HG02938 (cell line): ENCODE results near the gene F9.
"Not testable (repeated sequence)": the region's sequence is repeated elsewhere in the genome, so short reads cannot be mapped to it uniquely, and the experiment has no call there.

ENCODE experiments used
- ATAC-seq: cut with Tn5 transposase; IDR thresholded peaks from one replicate; pipeline ENCODE4 v1.9.1; 2021; ENCODE audit warnings: mild to moderate bottlenecking, moderate library complexity; ENCODE audit not compliant: unreplicated experiment

The F9 gene

DNA sequence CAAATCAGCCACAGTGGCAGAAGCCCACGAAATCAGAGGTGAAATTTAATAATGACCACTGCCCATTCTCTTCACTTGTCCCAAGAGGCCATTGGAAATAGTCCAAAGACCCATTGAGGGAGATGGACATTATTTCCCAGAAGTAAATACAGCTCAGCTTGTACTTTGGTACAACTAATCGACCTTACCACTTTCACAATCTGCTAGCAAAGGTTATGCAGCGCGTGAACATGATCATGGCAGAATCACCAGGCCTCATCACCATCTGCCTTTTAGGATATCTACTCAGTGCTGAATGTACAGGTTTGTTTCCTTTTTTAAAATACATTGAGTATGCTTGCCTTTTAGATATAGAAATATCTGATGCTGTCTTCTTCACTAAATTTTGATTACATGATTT is at the start of gene F9:
F9 (plus strand) TSS at position 190 of the 400 bp plus-strand sequence; CDS start at position 216, 26 bp downstream.
- no peak for ATAC-seq

- no peak for ATAC-seq
Measured at GRCh38 chrX:139483699-139484098, 46.8 kb upstream of the F9 start.

DNA sequence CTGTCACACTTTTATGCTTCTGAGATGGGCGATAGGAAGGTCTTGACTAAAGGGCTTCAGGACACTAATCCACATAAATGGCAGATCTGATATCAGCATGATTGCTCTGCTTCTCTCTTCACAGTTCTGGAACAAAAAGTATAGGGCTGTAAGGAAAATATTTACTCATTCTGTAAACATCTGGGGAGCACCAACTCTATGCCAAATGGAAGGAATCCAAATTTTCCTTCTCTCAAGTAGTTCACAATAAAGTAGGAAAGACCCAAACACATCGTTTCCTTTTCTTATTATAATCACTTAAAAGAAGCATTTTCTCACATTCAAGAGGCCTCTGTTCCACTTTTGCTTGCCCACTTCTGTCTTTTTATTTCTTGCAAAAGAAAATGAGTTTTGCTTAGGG is 45.9 kb upstream of the F9 start:
- no peak for ATAC-seq

GRCh38 chrX:139495324-139495723 is 35.2 kb upstream of the F9 start:
- no peak for ATAC-seq

- no peak for ATAC-seq
Measured at GRCh38 chrX:139506333-139506732, 24.2 kb upstream of the F9 start.

- no peak for ATAC-seq
Measured at GRCh38 chrX:139508099-139508498, 22.4 kb upstream of the F9 start.

GRCh38 chrX:139518475-139518874 is 12.1 kb upstream of the F9 start:
- ATAC-seq: no peak

DNA sequence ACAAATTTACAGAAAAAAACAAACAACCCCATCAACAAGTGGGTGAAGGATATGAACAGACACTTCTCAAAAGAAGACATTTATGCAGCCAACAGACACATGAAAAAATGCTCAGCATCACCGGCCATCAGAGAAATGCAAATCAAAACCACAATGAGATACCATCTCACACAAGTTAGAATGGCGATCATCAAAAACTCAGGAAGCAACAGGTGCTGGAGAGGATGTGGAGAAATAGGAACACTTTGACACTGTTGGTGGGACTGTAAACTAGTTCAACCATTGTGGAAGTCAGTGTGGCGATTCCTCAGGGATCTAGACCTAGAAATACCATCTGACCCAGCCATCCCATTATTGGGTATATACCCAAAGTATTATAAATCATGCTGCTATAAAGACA is 1.7 kb upstream of the F9 start:
- ATAC-seq: not testable (repeated sequence)

DNA sequence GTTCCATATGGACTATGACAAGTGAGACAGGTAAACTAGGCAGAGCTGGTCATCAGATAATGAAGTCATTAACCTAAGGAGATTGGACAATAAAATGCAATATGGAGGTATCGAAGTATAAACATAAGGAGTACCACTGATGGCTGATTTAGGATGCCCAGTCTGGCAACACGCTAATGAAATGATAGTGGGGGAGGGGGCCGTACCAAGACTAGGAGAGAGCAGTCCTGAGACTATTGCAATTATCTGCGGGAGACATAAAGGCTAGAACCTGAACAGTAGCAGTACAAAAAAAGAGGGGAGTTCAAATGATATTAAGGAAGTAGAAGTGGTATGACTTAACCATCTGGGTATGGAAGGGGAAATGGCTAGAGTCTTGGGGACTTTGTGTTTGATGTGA is 2.3 kb downstream of the F9 start:
- no peak for ATAC-seq

DNA sequence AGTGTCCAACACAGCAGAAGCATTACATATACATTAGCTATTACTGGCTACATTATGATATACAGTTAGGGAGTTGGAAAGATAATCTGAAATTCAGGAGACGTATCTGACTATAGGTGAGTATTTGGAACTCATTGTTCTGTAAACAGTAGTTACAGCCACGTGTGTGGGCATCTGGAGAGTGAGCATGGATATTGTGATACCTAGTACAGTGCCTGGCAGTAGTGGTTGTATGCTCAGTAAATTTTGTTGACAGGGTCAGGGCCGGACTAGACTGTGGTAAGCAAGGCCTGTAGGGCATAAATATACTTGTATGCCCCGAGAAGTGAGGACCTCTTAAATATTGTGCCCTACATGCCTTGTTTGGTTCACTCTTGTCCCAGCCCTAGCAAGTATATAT is 2.9 kb downstream of the F9 start:
- no peak for ATAC-seq

DNA sequence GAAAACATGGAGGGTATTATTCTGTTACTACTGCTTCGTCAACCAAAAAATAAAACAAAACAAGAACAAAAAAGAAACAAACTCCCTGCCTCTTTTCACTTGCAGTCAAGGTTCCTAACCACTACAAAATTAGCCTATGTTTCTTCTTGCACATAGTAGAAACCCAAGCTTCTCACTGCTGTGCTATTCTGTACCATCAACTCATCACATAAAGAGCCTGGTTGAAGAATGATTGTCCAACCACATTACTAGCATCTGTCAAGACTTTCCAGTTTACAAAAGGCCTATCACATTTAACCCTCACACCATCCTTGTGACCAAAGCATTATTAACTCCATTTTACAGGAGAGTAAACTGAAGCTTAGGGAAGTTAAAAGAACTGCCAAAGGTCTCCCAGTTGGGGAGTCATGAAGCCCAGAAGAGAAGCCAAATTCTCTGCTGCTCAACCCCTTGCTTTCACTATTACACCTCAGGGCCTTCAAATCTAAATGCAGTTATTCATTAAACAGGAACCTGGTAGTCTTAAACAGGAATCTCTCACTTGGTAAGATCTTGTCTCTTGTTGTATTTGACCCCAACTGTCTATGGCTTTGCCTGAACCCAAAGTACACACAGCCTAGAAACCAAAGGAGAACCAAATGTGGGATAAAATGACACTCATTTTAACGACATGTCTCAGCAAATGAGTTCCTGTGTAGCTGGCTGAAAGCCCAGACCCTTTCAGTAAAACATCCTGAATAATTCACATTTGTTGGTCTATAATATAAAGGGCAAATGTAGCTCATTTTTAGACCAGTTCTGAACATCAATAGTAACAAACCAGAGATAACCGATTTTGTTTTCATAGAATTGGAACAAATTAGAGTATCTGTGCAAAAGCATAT is 8.6 kb downstream of the F9 start:
- no peak for ATAC-seq

DNA sequence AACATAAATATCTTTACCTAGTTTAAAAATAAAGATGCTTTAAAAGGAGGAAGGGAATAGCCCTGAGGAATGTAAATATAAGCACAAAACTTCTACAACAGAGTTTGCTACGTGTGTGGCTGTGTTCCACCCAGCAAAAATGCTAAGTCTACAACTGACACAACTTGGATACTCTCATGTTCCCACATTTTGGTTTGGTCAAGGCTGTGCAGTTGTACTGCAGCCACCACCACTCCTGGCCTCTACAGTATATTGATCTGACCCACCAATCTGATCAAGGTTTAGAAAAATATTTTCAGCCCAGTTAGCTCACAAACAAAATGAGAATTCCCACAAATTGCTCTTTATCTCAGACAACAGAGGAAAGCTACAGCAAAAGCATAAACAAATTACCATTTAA is 12.1 kb downstream of the F9 start:
- ATAC-seq: no peak

GRCh38 chrX:139543920-139544319 is 13.4 kb downstream of the F9 start:
- no peak for ATAC-seq

GRCh38 chrX:139544591-139544990 is 14.1 kb downstream of the F9 start:
- ATAC-seq: no peak

DNA sequence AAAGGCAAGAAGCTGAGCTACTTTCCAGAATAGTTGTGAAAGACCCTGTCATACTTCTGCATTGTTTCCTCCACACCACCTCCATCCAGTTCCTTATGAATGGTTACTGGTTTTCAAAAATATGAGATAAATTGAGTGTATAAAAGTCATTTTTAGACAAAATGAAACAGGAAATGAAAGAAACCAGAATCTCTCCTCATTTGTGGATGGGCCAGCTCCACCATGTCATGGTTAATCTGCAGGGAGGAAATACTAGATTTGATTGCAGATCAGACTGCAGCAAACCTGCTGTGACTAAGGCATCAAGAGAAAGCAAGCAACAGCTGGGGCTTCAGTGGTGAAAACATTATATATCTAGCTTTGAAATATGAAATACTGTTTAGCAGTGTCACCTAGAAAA is 23.8 kb downstream of the F9 start:
- no peak for ATAC-seq

DNA sequence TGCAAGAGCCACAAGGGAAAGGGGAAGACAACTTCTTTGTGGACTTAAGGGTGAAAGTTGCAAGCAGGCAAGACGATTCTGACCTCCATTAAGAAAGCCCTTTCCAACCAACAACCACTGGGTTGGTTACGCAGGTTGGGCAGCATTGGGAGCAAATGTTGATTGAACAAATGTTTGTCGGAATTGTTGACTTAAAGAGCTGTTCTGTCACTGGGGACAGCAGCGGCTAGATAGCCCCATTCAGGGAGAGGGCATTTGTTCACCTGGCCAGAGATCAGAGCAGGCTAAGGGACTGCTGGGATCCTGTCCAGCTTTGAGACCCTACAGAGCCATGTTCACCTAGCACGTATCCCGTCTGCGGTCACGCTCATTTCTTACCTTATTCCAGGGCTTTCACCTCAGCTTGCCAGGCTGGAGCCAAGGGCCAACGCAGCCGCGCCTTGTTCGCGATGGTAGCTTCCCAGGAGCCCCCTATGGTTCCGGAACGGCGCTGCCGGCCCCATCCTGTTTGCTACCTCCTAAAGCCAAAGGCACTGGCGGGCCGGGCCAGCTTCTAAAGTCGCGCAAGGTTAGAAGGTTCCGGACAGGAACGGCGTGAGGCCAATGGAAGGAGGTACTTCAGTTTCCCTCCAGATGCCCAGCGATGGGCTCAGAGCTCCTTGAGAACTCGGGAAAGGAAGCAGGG is 24.6 kb downstream of the F9 start:
- no peak for ATAC-seq

DNA sequence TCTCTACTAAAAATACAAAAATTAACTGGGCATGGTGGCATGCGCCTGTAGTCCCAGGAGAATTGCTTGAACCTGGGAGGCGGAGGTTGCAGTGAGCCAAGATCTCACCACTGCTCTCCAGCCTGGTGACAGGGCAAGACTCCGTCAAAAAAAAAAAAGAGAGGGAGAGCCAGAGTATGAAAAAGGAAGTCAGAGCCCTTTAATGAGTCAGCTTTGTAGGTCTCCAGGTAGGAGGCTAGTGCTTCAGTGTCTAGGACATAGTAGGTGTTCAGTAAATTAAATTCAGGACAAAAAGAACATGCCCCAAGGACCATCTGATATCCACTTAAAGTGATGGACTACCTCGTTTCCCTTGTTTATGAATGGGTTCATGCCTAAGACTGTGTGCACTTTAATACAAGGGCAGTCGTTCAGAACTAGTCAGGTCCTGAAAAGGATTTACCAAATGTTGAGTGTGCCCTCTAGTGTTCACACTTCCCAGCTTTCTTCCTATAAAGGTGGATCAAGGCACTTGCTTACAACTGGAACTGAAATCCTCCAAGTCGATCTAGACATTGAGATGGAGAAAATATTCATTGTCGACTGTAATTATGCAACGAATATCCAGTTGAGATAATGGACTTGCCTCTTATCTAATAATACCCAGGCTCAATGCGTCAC is 29.0 kb downstream of the F9 start:
- ATAC-seq: peak; percentile 68

- ATAC-seq: no peak
Measured at GRCh38 chrX:139560221-139560620, 29.7 kb downstream of the F9 start.

DNA sequence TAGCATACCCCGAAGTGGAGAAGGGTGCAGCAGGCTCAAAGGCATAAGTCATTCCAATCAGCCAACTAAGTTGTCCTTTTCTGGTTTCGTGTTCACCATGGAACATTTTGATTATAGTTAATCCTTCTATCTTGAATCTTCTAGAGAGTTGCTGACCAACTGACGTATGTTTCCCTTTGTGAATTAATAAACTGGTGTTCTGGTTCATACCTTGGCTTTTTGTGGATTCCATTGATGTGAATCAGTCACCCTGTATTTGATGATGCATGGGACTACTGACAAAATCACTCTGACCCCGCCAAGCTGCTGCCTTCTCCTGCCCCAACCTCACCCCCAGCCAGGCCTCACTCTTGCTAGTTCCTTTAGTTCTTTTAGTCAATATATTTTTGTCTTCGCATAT is 32.7 kb downstream of the F9 start:
- no peak for ATAC-seq

DNA sequence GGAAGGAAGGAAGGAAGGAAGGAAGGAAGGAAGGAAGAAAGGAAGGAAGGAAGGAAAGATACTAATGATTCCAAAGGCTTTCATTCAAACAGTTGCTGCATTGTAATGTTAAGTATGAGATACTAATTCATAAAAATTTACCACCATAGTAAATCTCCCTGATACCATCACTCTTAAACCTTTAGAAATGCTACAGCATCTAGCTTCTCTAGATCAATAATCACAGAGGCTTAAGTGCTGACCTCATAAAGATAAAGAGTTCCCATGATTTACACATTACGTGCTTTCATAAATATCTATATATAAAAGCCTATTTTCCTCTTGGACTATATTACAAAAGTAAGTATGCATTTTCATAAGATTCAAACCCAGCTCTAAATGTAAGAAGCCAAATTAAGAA is 36.4 kb downstream of the F9 start:
- ATAC-seq: no peak

DNA sequence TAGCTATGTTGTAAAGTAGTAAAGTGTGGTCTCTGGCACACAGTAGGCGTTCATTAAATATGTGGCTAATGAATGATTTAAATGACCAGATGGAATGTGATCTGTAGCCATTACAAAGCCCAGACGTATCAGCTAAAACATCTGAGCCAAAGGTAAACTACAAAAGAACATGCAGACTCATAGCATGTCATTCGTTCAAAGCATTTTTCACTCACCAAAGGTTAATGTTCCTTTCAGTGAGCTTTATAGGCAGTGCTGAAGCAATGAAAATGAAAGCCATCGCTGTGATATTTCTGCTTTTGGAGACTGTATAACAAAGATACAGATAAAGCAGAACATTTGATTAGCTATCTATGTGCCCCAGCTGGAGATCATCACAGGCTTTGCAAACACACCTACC is 50.5 kb downstream of the F9 start:
- no peak for ATAC-seq

GRCh38 chrX:139585613-139586012 is 55.1 kb downstream of the F9 start:
- no peak for ATAC-seq
